Epithelial cell of proximal tubule (primary cell): ENCODE measurements around the gene PLEKHJ1. TPM values are rescaled to one million over a fixed set of nuclear protein-coding genes. Genes with fewer than 3 reads are reported as not detected.
A peak's percentile ranks its signal among the peaks of the same experiment; 100 is the strongest.

Source experiments
- DNase-seq: peaks from one replicate; pipeline ENCODE4 v3.0.0-alpha.2; 2011; ENCODE audit warnings: low read depth
- H3K4me3 ChIP-seq: 2 replicates; pipeline ENCODE4 v1.5.1; 2011; ENCODE audit warnings: low read depth, mild to moderate bottlenecking, low read length
- total RNA-seq: library from RNA; depleted of rRNA; stranded (reverse); fragments of >200 nt; gene quantifications from 2 replicates; pipeline ENCODE4 v1.2.3, GENCODE V29; 2015
- TF ChIP-seq, protein P1 (sequence below): conservative IDR thresholded peaks from 2 replicates; pipeline ENCODE4 v1.5.1; 2012; ENCODE audit warnings: low read depth, mild to moderate bottlenecking, low read length

The PLEKHJ1 gene
- total RNA-seq, 1 donor from 2014 or later: 167 TPM

DNA sequence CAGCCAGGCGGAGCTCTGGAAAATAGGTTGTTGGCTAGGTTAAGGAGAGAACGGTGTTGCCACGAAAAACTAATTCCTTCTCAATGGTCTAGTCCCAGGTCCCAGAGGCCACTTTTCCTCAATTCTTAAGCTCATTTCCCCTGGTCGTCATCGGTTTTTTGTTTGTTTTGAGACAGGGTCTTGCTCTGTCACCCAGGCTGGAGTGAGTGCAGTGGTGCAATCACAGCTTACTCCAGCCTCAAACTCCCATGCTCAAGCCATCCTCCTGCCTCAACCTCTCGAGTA lies 1.7 kb upstream of the PLEKHJ1 start:
- H3K4me3 ChIP-seq: peak overlapping the region; percentile 94
- no peak for DNase-seq
- TF ChIP-seq, protein P1, sequence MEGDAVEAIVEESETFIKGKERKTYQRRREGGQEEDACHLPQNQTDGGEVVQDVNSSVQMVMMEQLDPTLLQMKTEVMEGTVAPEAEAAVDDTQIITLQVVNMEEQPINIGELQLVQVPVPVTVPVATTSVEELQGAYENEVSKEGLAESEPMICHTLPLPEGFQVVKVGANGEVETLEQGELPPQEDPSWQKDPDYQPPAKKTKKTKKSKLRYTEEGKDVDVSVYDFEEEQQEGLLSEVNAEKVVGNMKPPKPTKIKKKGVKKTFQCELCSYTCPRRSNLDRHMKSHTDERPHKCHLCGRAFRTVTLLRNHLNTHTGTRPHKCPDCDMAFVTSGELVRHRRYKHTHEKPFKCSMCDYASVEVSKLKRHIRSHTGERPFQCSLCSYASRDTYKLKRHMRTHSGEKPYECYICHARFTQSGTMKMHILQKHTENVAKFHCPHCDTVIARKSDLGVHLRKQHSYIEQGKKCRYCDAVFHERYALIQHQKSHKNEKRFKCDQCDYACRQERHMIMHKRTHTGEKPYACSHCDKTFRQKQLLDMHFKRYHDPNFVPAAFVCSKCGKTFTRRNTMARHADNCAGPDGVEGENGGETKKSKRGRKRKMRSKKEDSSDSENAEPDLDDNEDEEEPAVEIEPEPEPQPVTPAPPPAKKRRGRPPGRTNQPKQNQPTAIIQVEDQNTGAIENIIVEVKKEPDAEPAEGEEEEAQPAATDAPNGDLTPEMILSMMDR: no peak

GRCh38 chr19:2237051-2237868 lies 1.1 kb upstream of the PLEKHJ1 start:
- DNase-seq: no peak
- H3K4me3 ChIP-seq: peak overlapping the region; percentile 94
- TF ChIP-seq, protein P1: no peak

- TF ChIP-seq, protein P1: no peak
- H3K4me3 ChIP-seq: peak overlapping the region; percentile 94
- DNase-seq: no peak
Measured at GRCh38 chr19:2236064-2236313, 140 bp downstream of the PLEKHJ1 start.

DNA sequence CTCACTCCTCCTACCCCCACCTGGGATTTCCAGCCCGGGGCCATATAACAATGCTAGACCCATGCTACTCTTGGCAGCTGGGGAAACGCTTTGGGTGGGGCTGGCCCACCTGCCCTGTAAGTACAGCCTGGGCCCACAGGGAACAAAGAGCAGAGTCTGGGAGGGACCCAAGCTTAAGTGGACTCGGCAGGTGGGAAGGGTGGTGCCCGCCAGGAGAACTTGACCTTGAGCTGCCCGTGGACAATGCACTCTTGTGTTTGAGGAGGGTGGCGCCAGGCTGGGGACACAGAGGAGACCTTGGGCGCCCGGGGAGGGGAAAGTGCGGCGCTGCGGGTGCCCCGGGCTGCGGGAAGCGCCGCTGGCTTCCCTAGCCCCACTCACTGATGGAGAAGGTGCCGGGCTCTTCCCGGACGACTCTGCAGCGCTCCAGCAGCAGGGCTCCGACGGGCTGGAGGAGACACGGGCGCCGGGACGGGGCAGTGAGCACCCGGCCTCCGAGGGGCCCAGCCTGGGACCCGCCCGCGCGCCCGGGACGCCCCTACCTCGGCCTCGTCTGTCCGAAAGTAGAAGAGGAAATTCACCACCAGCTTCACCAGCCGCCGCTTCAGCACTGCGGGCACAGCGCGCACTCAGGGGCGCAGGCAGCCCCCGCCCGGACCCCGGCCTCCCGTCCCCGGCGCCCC lies 607 bp downstream of the PLEKHJ1 start:
- DNase-seq: no peak
- TF ChIP-seq, protein P1: no peak

DNA sequence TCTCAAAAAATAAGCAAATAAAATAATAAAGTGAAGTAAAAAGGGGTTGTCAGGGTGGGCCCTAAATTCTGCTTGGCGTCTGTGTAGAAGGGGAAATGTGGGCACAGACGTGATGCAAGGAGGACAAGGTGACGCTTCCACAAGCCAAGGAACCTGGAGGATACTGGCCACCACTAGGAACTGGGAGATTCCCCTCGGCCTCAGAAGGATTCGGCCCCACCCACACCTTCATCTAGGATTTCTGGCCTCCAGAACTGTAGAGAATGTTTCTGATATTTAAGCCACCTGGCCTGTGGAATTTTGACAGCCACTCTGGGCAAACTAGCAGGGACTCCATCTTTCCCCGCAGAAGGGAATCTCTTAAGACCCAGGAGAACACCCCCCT lies 1.1 kb downstream of the PLEKHJ1 start:
- no peak for DNase-seq
- TF ChIP-seq, protein P1: no peak
- H3K4me3 ChIP-seq: peak overlapping the region; percentile 94

More for the DNA sequence above, 607 bp downstream of the PLEKHJ1 start:
- peak overlapping the region; percentile 94 for H3K4me3 ChIP-seq

- DNase-seq: no peak
- TF ChIP-seq, protein P1: no peak
- no peak overlapping the region for H3K4me3 ChIP-seq
Measured at GRCh38 chr19:2233601-2234280, 2.4 kb downstream of the PLEKHJ1 start.
